H1 (cell line): ENCODE results near the gene SLC37A1. TPM values are rescaled to one million over a fixed set of nuclear protein-coding genes. Genes with fewer than 3 reads are reported as not detected.

Experiments used
- polyA plus RNA-seq, 7 experiments: library from polyadenylated mRNA; depleted of rRNA in 3 of 7; stranded (reverse) in 5 of 7; unstranded in 2 of 7; fragments of >200 nt in 5 of 7; fragments of 200-250 nt in 2 of 7; gene quantifications; 1 replicate in 5 of 7; 2 replicates in 1 of 7; 4 replicates in 1 of 7; pipeline versions ENCODE4 v1.2.1 to v1.2.3, GENCODE V29; 2011 to 2013; ENCODE audit warnings: missing spikeins in 2 of 7, mixed read lengths in 2 of 7
- total RNA-seq: library from RNA; stranded (reverse); fragmentation: NEBNext Ultra II Directional; extraction: Animal tissue kit (Norgen Biotek cat#: 25700); gene quantifications from 2 replicates; pipeline ENCODE4 v1.2.1, GENCODE V29; 2021
- TF ChIP-seq, protein P1 (sequence below): fragments of 300-600 bp; sonication (generic); IDR thresholded peaks from 2 replicates; pipeline ENCODE4 v1.7.1; 2012; ENCODE audit warnings: low read length, moderate library complexity, mild to moderate bottlenecking, inconsistent platforms; ENCODE audit not compliant: insufficient replicate concordance

SLC37A1 gene
- total and polyA plus RNA-seq, 2 of the 8 experiments (the other 6 are each of a cell fraction or from before 2014, with no cell fraction given): 15.6 to 30.9 TPM

DNA sequence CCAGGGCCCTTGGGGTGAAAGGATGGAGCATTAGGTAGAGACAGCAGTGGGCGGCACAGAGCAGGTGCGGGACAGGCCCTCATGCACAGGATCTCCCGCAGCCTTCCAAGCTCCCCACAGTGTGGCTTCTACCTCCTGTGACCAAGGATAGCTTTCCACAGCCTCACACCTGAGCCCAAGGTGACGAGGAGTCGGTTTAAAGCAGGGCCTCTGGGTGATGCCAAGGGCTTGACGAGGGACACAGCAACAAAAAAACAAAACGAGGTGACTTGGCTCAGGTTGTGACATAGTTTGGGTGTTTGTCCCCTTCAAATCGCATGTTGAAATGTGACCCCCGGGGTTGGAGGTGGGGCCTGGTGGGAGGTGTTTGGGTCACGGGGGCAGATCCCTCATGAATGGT lies 32.9 kb upstream of the SLC37A1 start (continued):
- TF ChIP-seq, protein P1, sequence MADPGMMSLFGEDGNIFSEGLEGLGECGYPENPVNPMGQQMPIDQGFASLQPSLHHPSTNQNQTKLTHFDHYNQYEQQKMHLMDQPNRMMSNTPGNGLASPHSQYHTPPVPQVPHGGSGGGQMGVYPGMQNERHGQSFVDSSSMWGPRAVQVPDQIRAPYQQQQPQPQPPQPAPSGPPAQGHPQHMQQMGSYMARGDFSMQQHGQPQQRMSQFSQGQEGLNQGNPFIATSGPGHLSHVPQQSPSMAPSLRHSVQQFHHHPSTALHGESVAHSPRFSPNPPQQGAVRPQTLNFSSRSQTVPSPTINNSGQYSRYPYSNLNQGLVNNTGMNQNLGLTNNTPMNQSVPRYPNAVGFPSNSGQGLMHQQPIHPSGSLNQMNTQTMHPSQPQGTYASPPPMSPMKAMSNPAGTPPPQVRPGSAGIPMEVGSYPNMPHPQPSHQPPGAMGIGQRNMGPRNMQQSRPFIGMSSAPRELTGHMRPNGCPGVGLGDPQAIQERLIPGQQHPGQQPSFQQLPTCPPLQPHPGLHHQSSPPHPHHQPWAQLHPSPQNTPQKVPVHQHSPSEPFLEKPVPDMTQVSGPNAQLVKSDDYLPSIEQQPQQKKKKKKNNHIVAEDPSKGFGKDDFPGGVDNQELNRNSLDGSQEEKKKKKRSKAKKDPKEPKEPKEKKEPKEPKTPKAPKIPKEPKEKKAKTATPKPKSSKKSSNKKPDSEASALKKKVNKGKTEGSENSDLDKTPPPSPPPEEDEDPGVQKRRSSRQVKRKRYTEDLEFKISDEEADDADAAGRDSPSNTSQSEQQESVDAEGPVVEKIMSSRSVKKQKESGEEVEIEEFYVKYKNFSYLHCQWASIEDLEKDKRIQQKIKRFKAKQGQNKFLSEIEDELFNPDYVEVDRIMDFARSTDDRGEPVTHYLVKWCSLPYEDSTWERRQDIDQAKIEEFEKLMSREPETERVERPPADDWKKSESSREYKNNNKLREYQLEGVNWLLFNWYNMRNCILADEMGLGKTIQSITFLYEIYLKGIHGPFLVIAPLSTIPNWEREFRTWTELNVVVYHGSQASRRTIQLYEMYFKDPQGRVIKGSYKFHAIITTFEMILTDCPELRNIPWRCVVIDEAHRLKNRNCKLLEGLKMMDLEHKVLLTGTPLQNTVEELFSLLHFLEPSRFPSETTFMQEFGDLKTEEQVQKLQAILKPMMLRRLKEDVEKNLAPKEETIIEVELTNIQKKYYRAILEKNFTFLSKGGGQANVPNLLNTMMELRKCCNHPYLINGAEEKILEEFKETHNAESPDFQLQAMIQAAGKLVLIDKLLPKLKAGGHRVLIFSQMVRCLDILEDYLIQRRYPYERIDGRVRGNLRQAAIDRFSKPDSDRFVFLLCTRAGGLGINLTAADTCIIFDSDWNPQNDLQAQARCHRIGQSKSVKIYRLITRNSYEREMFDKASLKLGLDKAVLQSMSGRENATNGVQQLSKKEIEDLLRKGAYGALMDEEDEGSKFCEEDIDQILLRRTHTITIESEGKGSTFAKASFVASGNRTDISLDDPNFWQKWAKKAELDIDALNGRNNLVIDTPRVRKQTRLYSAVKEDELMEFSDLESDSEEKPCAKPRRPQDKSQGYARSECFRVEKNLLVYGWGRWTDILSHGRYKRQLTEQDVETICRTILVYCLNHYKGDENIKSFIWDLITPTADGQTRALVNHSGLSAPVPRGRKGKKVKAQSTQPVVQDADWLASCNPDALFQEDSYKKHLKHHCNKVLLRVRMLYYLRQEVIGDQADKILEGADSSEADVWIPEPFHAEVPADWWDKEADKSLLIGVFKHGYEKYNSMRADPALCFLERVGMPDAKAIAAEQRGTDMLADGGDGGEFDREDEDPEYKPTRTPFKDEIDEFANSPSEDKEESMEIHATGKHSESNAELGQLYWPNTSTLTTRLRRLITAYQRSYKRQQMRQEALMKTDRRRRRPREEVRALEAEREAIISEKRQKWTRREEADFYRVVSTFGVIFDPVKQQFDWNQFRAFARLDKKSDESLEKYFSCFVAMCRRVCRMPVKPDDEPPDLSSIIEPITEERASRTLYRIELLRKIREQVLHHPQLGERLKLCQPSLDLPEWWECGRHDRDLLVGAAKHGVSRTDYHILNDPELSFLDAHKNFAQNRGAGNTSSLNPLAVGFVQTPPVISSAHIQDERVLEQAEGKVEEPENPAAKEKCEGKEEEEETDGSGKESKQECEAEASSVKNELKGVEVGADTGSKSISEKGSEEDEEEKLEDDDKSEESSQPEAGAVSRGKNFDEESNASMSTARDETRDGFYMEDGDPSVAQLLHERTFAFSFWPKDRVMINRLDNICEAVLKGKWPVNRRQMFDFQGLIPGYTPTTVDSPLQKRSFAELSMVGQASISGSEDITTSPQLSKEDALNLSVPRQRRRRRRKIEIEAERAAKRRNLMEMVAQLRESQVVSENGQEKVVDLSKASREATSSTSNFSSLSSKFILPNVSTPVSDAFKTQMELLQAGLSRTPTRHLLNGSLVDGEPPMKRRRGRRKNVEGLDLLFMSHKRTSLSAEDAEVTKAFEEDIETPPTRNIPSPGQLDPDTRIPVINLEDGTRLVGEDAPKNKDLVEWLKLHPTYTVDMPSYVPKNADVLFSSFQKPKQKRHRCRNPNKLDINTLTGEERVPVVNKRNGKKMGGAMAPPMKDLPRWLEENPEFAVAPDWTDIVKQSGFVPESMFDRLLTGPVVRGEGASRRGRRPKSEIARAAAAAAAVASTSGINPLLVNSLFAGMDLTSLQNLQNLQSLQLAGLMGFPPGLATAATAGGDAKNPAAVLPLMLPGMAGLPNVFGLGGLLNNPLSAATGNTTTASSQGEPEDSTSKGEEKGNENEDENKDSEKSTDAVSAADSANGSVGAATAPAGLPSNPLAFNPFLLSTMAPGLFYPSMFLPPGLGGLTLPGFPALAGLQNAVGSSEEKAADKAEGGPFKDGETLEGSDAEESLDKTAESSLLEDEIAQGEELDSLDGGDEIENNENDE: no peak
